Measurements from ENCODE around the gene LRRC8E. TPM values are rescaled to one million over a fixed set of nuclear protein-coding genes. Genes with fewer than 3 reads are reported as not detected.

LRRC8E gene
- total and polyA plus RNA-seq, 2 of the 8 experiments (the other 6 are each of a cell fraction or from before 2014, with no cell fraction given), result 2.7 to 2.9 TPM

GRCh38 chr19:7933828-7934725, 45.8 kb downstream of the LRRC8E start:
- no peak overlapping the region for H2BK5ac ChIP-seq (ENCODE audit: low read depth, low read length)
- H3K27ac ChIP-seq (ENCODE audit: low read depth, low read length), result no peak overlapping the region
- POLR2A ChIA-PET (ENCODE audit: partially characterized antibody), result interaction anchor here (10.4 kb wide), 1 partner anchor 8 kb away, joined by 205 read pairs; the partner anchor contains the start of gene TIMM44
- peaks cover 3 to 8% of the 10 kb centered on the region in 2 experiments for H4K20me1 ChIP-seq (replicated peaks in 1 of 2; ENCODE audit: control insufficient read depth in 1 of 2, insufficient read depth in 2 of 2, low read length in 2 of 2)
- no peak overlapping the region for H2BK20ac ChIP-seq (ENCODE audit: low read length)
- H3K14ac ChIP-seq (ENCODE audit: insufficient read length), result no peak overlapping the region
- H3K18ac ChIP-seq (ENCODE audit: extremely low read depth, low read length), result no peak overlapping the region
- H2BK12ac ChIP-seq (ENCODE audit: low read depth, low read length), result no peak overlapping the region
- peaks cover 0 to 2% of the 10 kb centered on the region in 2 experiments; a peak in 1 of 4 replicates for H3K79me2 ChIP-seq (ENCODE audit: control insufficient read depth in 1 of 2, insufficient read depth in 2 of 2, low read length in 2 of 2)
- no peaks in the 10 kb centered on the region for H3K27me3 ChIP-seq (replicated peaks in 1 of 4; ENCODE audit: control insufficient read depth in 3 of 4, extremely low read depth in 1 of 4, insufficient read depth in 3 of 4, low read length in 3 of 4)
- CTCF ChIA-PET (ENCODE audit: partially characterized antibody), result interaction anchor here (0.6 to 2.3 kb wide), 8 partner anchors 8 to 162 kb away, joined by 3 to 14 read pairs (median 3); partner anchors contain the start of gene TIMM44
- no peaks in the 10 kb centered on the region for H3K79me1 ChIP-seq (ENCODE audit: low read depth, low read length)
- H3K4me3 ChIP-seq (ENCODE audit: extremely low read depth in 1 of 4, insufficient read depth in 2 of 4, low read depth in 3 of 4, low read length in 4 of 4), result no peak overlapping the region
- H4K8ac ChIP-seq (ENCODE audit: extremely low read depth, insufficient read depth, low read length), result no peak overlapping the region
- no peak overlapping the region for H3K9ac ChIP-seq (replicated peaks in 1 of 4; ENCODE audit: extremely low read depth in 1 of 4, low read depth in 3 of 4, low read length in 3 of 4)
- FAIRE-seq (no peak), DNase-seq (ENCODE audit: low read depth in 1 of 2, low spot score in 2 of 2) (no peak)
- peaks cover 27 to 83% (median 58%) of the 10 kb centered on the region in 4 experiments for H3K36me3 ChIP-seq (ENCODE audit: control insufficient read depth in 2 of 4, insufficient read depth in 4 of 4, low read length in 3 of 4)
- 88% methylated on average over 28 of the region's 55 CpGs; no CpG with 5 or more reads in 1 of the 2 experiments for WGBS, 2 experiments (ENCODE audit: extremely low coverage in 1 of 2, insufficient coverage in 1 of 2, insufficient read length in 1 of 2, insufficient replicate concordance in 2 of 2, low coverage in 1 of 2, low lambda C conversion rate in 2 of 2, missing lambda C conversion rate in 1 of 2)
- no peak overlapping the region for H2BK120ac ChIP-seq (replicated peaks; ENCODE audit: low read depth, low read length)
- H3K23me2 ChIP-seq (ENCODE audit: low read depth, low read length), result no peaks in the 10 kb centered on the region
- H2AFZ ChIP-seq (ENCODE audit: low read length), result no peak overlapping the region
- no peaks in the 10 kb centered on the region for H3K4me1 ChIP-seq (replicated peaks in 1 of 4; ENCODE audit: control insufficient read depth in 3 of 4, insufficient read depth in 4 of 4, low read length in 3 of 4)
- H3K9me3 ChIP-seq (ENCODE audit: insufficient read depth in 2 of 2, low read depth in 1 of 2, low read length in 1 of 2), result no peaks in the 10 kb centered on the region
- H3K4ac ChIP-seq (replicated peaks; ENCODE audit: insufficient read length, low read depth, low read length), result no peak overlapping the region
- no peak overlapping the region for H4K91ac ChIP-seq (replicated peaks; ENCODE audit: insufficient read length, low read length)
- no peak overlapping the region for H2AK5ac ChIP-seq (ENCODE audit: low read depth, low read length)
- H3K56ac ChIP-seq (replicated peaks; ENCODE audit: insufficient read length, low read depth, low read length), result no peak overlapping the region
- H2BK15ac ChIP-seq (ENCODE audit: low read length), result no peak overlapping the region
- no peak overlapping the region for H4K5ac ChIP-seq (ENCODE audit: insufficient read length, low read depth, low read length)
- no peak overlapping the region for H3K4me2 ChIP-seq (ENCODE audit: insufficient read depth in 1 of 2, low read depth in 2 of 2, low read length in 2 of 2)
- H3K23ac ChIP-seq (ENCODE audit: insufficient read length), result no peak overlapping the region
- TF ChIP-seq E2F6 (IDR thresholded peaks at IDR 0.05) (no peak), CHD1 (IDR thresholded peaks at IDR 0.05; ENCODE audit: low read depth, low read length) (no peak), KDM1A (IDR thresholded peaks at IDR 0.05; ENCODE audit: borderline replicate concordance, low read length) (no peak), ATF2 (IDR thresholded peaks at IDR 0.05; ENCODE audit: low read length) (no peak), KDM4A (IDR thresholded peaks at IDR 0.05; ENCODE audit: low read depth, low read length, severe bottlenecking) (no peak), SUZ12 (IDR thresholded peaks at IDR 0.05; ENCODE audit: low read length) (no peak), EP300 (IDR thresholded peaks at IDR 0.05; ENCODE audit: borderline replicate concordance in 1 of 2, low read depth in 2 of 2, low read length in 2 of 2) (no peak)

Data from H1 (cell line).